ENCODE measurements around the gene PRICKLE2. TPM values are rescaled to one million over a fixed set of nuclear protein-coding genes. Genes with fewer than 3 reads are reported as not detected.

The PRICKLE2 gene
- total and polyA plus RNA-seq, 2 donors (not counting 1 experiment from before 2014, with no cell fraction given) = 14.1 to 29.4 TPM

- DNase-seq (ENCODE audit: low read depth in 2 of 2) = peak in 1 of 2 donors; percentile 52
- no peak overlapping the region for H3K9ac ChIP-seq (ENCODE audit: insufficient read depth, low read length)
- no peak overlapping the region for H2AFZ ChIP-seq (ENCODE audit: low read length)
- no peaks in the 10 kb centered on the region for H4K20me1 ChIP-seq (ENCODE audit: control insufficient read depth, extremely low read depth, insufficient read depth, low read length)
- peak overlapping the region; percentile 55 for H3K27ac ChIP-seq (ENCODE audit: insufficient read depth, low read length)
- no peak overlapping the region for H3K4me2 ChIP-seq (ENCODE audit: extremely low read depth, insufficient read depth, low read length)
- no peaks in the 10 kb centered on the region for H3K27me3 ChIP-seq (ENCODE audit: control insufficient read depth, insufficient read depth, low read length)
- no peak overlapping the region for H3K4me3 ChIP-seq (replicated peaks in 1 of 4; ENCODE audit: control extremely low read depth in 1 of 4, insufficient read depth in 1 of 4, low read depth in 3 of 4, low read length in 4 of 4)
- no peaks in the 10 kb centered on the region for H3K9me3 ChIP-seq (ENCODE audit: control insufficient read depth, insufficient read depth, low read depth, low read length)
- no peak for TF ChIP-seq EZH2 (IDR thresholded peaks at IDR 0.05; ENCODE audit: low read length, missing control alignments)
- no peak for TF ChIP-seq CTCF (conservative IDR thresholded peaks at IDR 0.05 in 1 of 2, IDR thresholded peaks at IDR 0.05 in 1 of 2; ENCODE audit: low read depth in 1 of 2, low read length in 2 of 2)
- H3K79me2 ChIP-seq (ENCODE audit: control insufficient read depth, insufficient read depth, low read length) = no peaks in the 10 kb centered on the region
- peaks cover 9% of the 10 kb centered on the region for H3K36me3 ChIP-seq (ENCODE audit: control insufficient read depth, insufficient read depth, low read length)
- peaks cover 9% of the 10 kb centered on the region for H3K4me1 ChIP-seq (ENCODE audit: control insufficient read depth, extremely low read depth, insufficient read depth, low read length)
Observed at GRCh38 chr3:64144241-64144900, 80.9 kb downstream of the PRICKLE2 start.

- no peak for TF ChIP-seq CTCF (conservative IDR thresholded peaks at IDR 0.05 in 1 of 2, IDR thresholded peaks at IDR 0.05 in 1 of 2; ENCODE audit: low read depth in 1 of 2, low read length in 2 of 2)
- TF ChIP-seq EZH2 (IDR thresholded peaks at IDR 0.05; ENCODE audit: low read length, missing control alignments) = no peak
- Histone ChIP-seq H3K4me1 (ENCODE audit: control insufficient read depth, extremely low read depth, insufficient read depth, low read length) (peaks cover 9% of the 10 kb centered on the region), H3K9me3 (ENCODE audit: control insufficient read depth, insufficient read depth, low read depth, low read length) (no peaks in the 10 kb centered on the region), H3K9ac (ENCODE audit: insufficient read depth, low read length) (no peak overlapping the region), H3K27ac (ENCODE audit: insufficient read depth, low read length) (peak overlapping the region; percentile 55), H3K36me3 (ENCODE audit: control insufficient read depth, insufficient read depth, low read length) (peaks cover 9% of the 10 kb centered on the region), H2AFZ (ENCODE audit: low read length) (no peak overlapping the region), H3K79me2 (ENCODE audit: control insufficient read depth, insufficient read depth, low read length) (no peaks in the 10 kb centered on the region), H3K4me2 (ENCODE audit: extremely low read depth, insufficient read depth, low read length) (no peak overlapping the region), H3K27me3 (ENCODE audit: control insufficient read depth, insufficient read depth, low read length) (no peaks in the 10 kb centered on the region), H4K20me1 (ENCODE audit: control insufficient read depth, extremely low read depth, insufficient read depth, low read length) (no peaks in the 10 kb centered on the region), H3K4me3 (replicated peaks in 1 of 4; ENCODE audit: control extremely low read depth in 1 of 4, insufficient read depth in 1 of 4, low read depth in 3 of 4, low read length in 4 of 4) (no peak overlapping the region)
- peak; percentile 71 to 84 for DNase-seq (ENCODE audit: low read depth in 2 of 2)
Observed at GRCh38 chr3:64143409-64144130, 81.7 kb downstream of the PRICKLE2 start.

GRCh38 chr3:64141476-64141875 is 83.8 kb downstream of the PRICKLE2 start:
- no peak overlapping the region for H3K4me2 ChIP-seq (ENCODE audit: extremely low read depth, insufficient read depth, low read length)
- H3K4me3 ChIP-seq (replicated peaks in 1 of 4; ENCODE audit: control extremely low read depth in 1 of 4, insufficient read depth in 1 of 4, low read depth in 3 of 4, low read length in 4 of 4) = no peak overlapping the region
- no peak overlapping the region for H2AFZ ChIP-seq (ENCODE audit: low read length)
- no peaks in the 10 kb centered on the region for H3K79me2 ChIP-seq (ENCODE audit: control insufficient read depth, insufficient read depth, low read length)
- DNase-seq (ENCODE audit: low read depth in 2 of 2) = peak; percentile 49 to 61
- peaks cover 9% of the 10 kb centered on the region for H3K4me1 ChIP-seq (ENCODE audit: control insufficient read depth, extremely low read depth, insufficient read depth, low read length)
- no peak for TF ChIP-seq CTCF (conservative IDR thresholded peaks at IDR 0.05 in 1 of 2, IDR thresholded peaks at IDR 0.05 in 1 of 2; ENCODE audit: low read depth in 1 of 2, low read length in 2 of 2)
- TF ChIP-seq EZH2 (IDR thresholded peaks at IDR 0.05; ENCODE audit: low read length, missing control alignments) = no peak
- H3K9ac ChIP-seq (ENCODE audit: insufficient read depth, low read length) = no peak overlapping the region
- H3K27me3 ChIP-seq (ENCODE audit: control insufficient read depth, insufficient read depth, low read length) = no peaks in the 10 kb centered on the region
- no peaks in the 10 kb centered on the region for H4K20me1 ChIP-seq (ENCODE audit: control insufficient read depth, extremely low read depth, insufficient read depth, low read length)
- no peaks in the 10 kb centered on the region for H3K9me3 ChIP-seq (ENCODE audit: control insufficient read depth, insufficient read depth, low read depth, low read length)
- no peaks in the 10 kb centered on the region for H3K36me3 ChIP-seq (ENCODE audit: control insufficient read depth, insufficient read depth, low read length)
- H3K27ac ChIP-seq (ENCODE audit: insufficient read depth, low read length) = no peak overlapping the region
